Fibroblast of villous mesenchyme (primary cell): Measurements from ENCODE around the gene GNAL. TPM values are rescaled to one million over a fixed set of nuclear protein-coding genes. Genes with fewer than 3 reads are reported as not detected.
A peak's percentile ranks its signal among the peaks of the same experiment; 100 is the strongest.

Experiments used
- DNase-seq: peaks from one replicate; pipeline ENCODE4 v3.0.0-alpha.2; 2010; ENCODE audit warnings: low read depth
- H3K4me3 ChIP-seq: 2 replicates; pipeline ENCODE4 v1.5.1; 2011; ENCODE audit warnings: low read depth, mild to moderate bottlenecking, low read length
- total RNA-seq: library from RNA; depleted of rRNA; stranded (reverse); fragments of >200 nt; gene quantifications from 2 replicates; pipeline ENCODE4 v1.2.3, GENCODE V29; 2012
- TF ChIP-seq, protein P1 (sequence below): IDR thresholded peaks from 2 replicates; pipeline ENCODE4 v1.5.1; 2012; ENCODE audit warnings: low read depth, mild to moderate bottlenecking, low read length; ENCODE audit not compliant: insufficient read depth

The GNAL gene
- total RNA-seq, 1 donor = under 0.01 TPM

DNA sequence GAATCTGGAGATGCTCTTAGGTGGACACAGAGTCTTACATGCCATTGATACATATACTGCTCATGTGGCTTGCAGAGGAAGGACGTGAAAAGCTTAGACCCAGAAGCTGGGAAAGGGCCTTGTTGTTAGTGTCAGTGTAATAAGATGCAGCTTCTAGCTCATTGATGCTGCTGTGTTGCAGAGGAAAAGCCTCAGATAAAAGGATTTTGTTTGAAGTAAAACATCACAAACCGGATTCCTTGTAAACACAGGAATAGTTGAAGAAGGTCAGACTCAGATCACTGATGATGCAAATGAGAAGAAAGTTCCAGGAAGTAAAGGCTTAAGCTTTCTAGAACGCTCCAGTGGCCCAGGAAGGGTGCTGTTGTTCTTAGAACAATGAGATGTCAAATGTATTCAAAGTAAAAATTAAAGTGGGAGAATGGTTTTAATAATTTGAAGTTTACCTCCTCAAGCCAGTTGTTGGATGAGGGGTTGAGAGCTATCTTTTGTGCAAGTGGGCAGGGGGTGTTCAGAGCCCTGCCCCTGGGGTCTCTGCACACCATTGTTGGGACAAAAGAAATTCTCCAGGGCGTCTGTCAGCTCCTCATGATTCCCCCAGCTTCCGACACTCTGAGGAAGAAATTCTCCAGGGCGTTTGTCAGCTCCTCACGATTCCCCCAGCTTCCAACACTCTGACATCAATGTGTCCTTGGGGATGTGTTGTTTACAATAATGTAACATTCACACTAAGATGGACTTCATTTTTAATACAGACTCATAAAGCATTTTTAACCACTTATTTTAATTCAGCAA, 100.8 kb downstream of the GNAL start:
- no peak overlapping the region for H3K4me3 ChIP-seq
- DNase-seq = peak; percentile 4
- TF ChIP-seq, protein P1, sequence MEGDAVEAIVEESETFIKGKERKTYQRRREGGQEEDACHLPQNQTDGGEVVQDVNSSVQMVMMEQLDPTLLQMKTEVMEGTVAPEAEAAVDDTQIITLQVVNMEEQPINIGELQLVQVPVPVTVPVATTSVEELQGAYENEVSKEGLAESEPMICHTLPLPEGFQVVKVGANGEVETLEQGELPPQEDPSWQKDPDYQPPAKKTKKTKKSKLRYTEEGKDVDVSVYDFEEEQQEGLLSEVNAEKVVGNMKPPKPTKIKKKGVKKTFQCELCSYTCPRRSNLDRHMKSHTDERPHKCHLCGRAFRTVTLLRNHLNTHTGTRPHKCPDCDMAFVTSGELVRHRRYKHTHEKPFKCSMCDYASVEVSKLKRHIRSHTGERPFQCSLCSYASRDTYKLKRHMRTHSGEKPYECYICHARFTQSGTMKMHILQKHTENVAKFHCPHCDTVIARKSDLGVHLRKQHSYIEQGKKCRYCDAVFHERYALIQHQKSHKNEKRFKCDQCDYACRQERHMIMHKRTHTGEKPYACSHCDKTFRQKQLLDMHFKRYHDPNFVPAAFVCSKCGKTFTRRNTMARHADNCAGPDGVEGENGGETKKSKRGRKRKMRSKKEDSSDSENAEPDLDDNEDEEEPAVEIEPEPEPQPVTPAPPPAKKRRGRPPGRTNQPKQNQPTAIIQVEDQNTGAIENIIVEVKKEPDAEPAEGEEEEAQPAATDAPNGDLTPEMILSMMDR = no peak

DNA sequence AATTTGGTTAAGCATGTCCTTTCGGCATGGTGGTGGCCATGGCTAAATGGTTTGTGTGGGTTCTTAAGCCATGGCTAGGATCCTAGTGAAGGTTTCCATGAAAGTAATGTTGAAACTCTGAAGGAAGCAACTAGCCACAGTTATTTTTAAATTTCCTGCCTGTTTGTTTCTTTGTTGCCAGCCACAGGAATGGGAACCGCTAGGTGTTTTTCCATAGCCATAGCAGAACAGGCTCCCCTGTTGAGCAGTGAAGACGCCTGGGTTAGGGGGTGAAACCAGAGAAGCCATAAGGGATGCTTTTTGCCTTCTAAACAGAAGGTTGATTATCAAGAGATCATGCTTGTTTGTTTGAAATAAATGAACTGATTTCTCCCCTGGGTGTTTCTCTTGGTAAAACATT, 102.1 kb downstream of the GNAL start:
- TF ChIP-seq, protein P1 = no peak

DNA sequence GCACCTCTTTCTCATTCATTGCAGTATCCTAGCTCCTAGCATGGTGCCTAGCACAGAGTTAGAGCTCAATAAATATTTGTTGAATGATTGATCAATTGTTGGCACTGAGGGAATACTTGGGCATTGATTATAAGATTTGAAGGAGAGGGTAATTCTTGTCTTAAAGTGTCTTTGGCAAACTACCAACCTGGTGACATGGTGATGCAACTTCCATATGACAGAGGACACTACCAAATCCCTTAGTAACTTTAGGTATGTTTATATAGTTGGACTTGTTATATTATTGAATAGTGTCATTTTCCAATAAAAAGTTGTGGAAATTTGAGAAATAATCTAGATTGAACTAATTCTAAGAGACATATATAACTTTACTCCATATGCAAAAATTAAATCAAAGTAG, 103.6 kb downstream of the GNAL start:
- DNase-seq = no peak
- TF ChIP-seq, protein P1 = no peak
- H3K4me3 ChIP-seq = no peak overlapping the region

More for the DNA sequence above, 102.1 kb downstream of the GNAL start:
- no peak overlapping the region for H3K4me3 ChIP-seq
- DNase-seq = no peak

DNA sequence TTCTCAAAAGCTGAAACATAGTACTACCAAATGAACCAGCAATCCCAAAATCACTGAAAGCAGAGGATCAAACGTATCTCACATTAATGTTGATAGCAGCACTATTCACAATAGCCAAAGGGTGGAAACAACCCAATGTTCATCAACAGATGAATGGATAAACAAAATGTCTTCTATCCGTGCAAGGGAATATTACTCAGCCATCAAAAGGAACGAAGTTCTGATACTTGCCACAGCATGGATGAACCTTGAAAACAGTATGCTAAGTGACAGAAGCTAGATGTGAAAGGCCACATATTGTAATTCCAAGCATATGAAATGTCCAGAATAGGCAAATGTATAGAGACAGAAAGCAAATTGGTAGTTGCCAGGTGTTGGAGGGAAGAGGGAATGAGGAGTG, 105.1 kb downstream of the GNAL start:
- H3K4me3 ChIP-seq = no peak overlapping the region
- TF ChIP-seq, protein P1 = no peak
- DNase-seq = no peak

DNA sequence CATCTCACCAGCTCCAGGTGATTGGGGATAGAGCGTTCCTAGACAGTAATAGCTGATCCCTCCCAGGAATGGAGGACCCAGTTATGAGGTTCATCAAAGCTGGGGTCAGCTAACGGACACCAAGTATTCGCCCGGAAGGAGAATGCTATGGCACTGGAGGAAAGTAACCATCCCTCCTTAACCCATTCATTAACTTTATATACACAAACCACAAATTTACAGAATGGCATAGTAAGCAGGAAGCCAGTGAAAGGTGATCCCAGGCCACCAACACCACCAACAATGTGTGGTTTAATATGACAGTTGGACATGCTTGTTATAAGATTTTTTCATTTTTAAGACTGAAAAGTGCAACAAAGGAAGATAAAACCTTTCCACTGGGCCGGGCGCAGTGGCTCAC, 106.9 kb downstream of the GNAL start:
- H3K4me3 ChIP-seq = no peak overlapping the region
- DNase-seq = no peak
- TF ChIP-seq, protein P1 = no peak

DNA sequence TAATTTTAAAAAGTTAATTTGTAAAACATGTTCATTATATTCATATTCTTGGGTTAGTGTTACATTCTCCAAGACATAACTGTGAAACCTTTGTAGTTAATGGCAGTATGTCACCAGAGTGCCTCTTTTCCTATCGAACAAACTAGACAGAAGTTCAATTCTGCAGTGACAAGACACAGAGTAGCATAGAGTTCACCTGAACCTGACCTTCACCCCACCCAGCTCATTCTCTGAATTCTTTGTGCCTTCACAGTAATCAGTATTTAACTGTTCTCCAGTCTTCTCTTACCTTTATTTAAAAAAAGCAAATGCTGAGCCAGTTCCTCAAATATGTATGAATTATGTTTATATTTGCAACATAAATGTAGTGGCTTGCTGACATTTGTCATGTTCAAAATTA, 109.2 kb downstream of the GNAL start:
- no peak overlapping the region for H3K4me3 ChIP-seq
- no peak for DNase-seq
- TF ChIP-seq, protein P1 = no peak

DNA sequence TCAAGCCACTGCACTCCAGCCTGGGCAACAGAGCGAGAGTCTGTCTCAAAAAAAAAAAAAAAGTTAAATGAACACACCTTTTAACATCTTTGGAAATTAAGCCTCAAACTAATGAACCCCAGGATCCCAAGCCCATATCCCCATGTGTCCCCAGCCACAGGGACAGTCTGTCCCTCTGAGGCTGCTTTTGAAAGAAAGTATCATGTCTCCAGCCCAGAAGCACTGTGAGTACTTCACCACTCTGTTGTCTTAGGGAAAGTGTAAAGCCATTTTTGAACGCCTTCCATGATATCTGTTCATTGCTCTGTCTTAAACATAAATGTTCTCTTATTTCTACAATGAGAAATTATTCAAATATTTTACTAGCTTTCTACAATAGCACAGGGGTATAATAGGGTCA, 110.0 kb downstream of the GNAL start:
- no peak for DNase-seq
- TF ChIP-seq, protein P1 = no peak
- H3K4me3 ChIP-seq = no peak overlapping the region
